Caco-2 (cell line): ENCODE data around the gene ARHGAP21. TPM values are rescaled to one million over a fixed set of nuclear protein-coding genes. Genes with fewer than 3 reads are reported as not detected.
"Not testable (repeated sequence)": the region's sequence is repeated elsewhere in the genome, so short reads cannot be mapped to it uniquely, and the experiment has no call there.

ENCODE experiments used
- BruUV-seq: library from RNA; stranded (reverse); fragments of 400-500 nt; replicated peaks from 2 replicates; lab custom pipeline; 2021; lab: Mats Ljungman, UMichigan
- CTCF ChIA-PET: fragments of 300-600 bp; sonication (Branson Sonifier 250); formaldehyde crosslinking; loops from one replicate; lab custom pipeline; 2022; ENCODE audit warnings: antibody characterized with exemption; lab: Charles Lee
- POLR2A ChIA-PET: fragments of 300-600 bp; sonication (Branson Sonifier 250); formaldehyde crosslinking; loops from one replicate; lab custom pipeline; 2022; ENCODE audit warnings: antibody characterized with exemption; lab: Charles Lee
- DNase-seq, 2 experiments: peaks; one replicate each; pipeline versions ENCODE4 v3.0.0 to v3.0.0-alpha.2; 2020 to 2022
- H3K27me3 ChIP-seq: replicated peaks from 2 replicates; pipeline ENCODE4 v1.6.0; 2011; ENCODE audit warnings: low read length; ENCODE audit not compliant: control insufficient read depth, insufficient read depth
- H3K36me3 ChIP-seq: 2 replicates; pipeline ENCODE4 v1.5.1; 2011; ENCODE audit warnings: low read length; ENCODE audit not compliant: control insufficient read depth, insufficient read depth
- H3K4me1 ChIP-seq: fragments of 250-450 bp; sonication (Bioruptor Pico); 2 replicates; pipeline ENCODE4 v1.5.1; 2020; ENCODE audit warnings: mild to moderate bottlenecking
- H3K4me3 ChIP-seq: 2 replicates; pipeline ENCODE4 v1.5.1; 2011; ENCODE audit warnings: low read depth, mild to moderate bottlenecking, control low read depth, low read length
- H3K9me3 ChIP-seq: fragments of 250-450 bp; sonication (Bioruptor Pico); 2 replicates; pipeline ENCODE4 v1.5.1; 2020; ENCODE audit warnings: mild to moderate bottlenecking, moderate library complexity
- H3K27ac Mint-ChIP-seq: one replicate; pipeline ENCODE4 v1.8.0; 2022; ENCODE audit warnings: mixed read lengths; ENCODE audit not compliant: unreplicated experiment
- H3K27me3 Mint-ChIP-seq: one replicate; pipeline ENCODE4 v1.8.0; 2022; ENCODE audit warnings: mixed read lengths; ENCODE audit not compliant: insufficient read depth, unreplicated experiment
- H3K36me3 Mint-ChIP-seq: one replicate; pipeline ENCODE4 v1.8.0; 2022; ENCODE audit warnings: mild to moderate bottlenecking, mixed read lengths; ENCODE audit not compliant: insufficient read depth, unreplicated experiment
- H3K4me1 Mint-ChIP-seq: one replicate; pipeline ENCODE4 v1.8.0; 2022; ENCODE audit warnings: low read depth, mixed read lengths; ENCODE audit not compliant: unreplicated experiment
- H3K4me3 Mint-ChIP-seq: one replicate; pipeline ENCODE4 v1.8.0; 2022; ENCODE audit warnings: mild to moderate bottlenecking, moderate library complexity, mixed read lengths; ENCODE audit not compliant: unreplicated experiment
- H3K9me3 Mint-ChIP-seq: one replicate; pipeline ENCODE4 v1.8.0; 2022; ENCODE audit warnings: mixed read lengths; ENCODE audit not compliant: unreplicated experiment
- CTCF ChIP-seq, 2 experiments: fragments of 200-600 bp in 1 of 2; IDR thresholded peaks; 1 replicate in 1 of 2; 2 replicates in 1 of 2; pipeline versions ENCODE4 v1.5.1 to v1.8.0; 2011 to 2022; ENCODE audit warnings: antibody characterized with exemption in 1 of 2, control low read depth in 1 of 2, inconsistent platforms in 1 of 2, low read depth in 1 of 2, low read length in 1 of 2, mild to moderate bottlenecking in 1 of 2, moderate library complexity in 1 of 2; ENCODE audit not compliant: insufficient read depth in 1 of 2, severe bottlenecking in 1 of 2, unreplicated experiment in 1 of 2
- intact Hi-C: fragments of 100-400 bp; cut with micrococcal nuclease; formaldehyde crosslinking; loops from one replicate; pipeline ENCODE4 v1.10.0; 2022; ENCODE audit not compliant: unreplicated experiment
- total RNA-seq: library from RNA; stranded (reverse); gene quantifications from 2 replicates; pipeline ENCODE4 v1.2.3, GENCODE V29; 2022

ARHGAP21 gene
- total RNA-seq, 1 experiment from 2014 or later: 99.1 TPM

GRCh38 chr10:24623383-24623782 is 100.3 kb downstream of the ARHGAP21 start:
- no peak for DNase-seq
- Mint-ChIP-seq H3K36me3 (peaks cover 30% of the 10 kb centered on the region), H3K4me1 (peaks cover 12% of the 10 kb centered on the region), H3K27ac (no peak overlapping the region), H3K9me3 (no peaks in the 10 kb centered on the region), H3K4me3 (no peak overlapping the region), H3K27me3 (no peaks in the 10 kb centered on the region)
- H3K27me3 ChIP-seq: no peaks in the 10 kb centered on the region
- no TSS peak for BruUV-seq
- no peak overlapping the region for H3K4me3 ChIP-seq
- ChIA-PET CTCF (no interaction called here), POLR2A (no interaction called here)
- no peaks in the 10 kb centered on the region for H3K9me3 ChIP-seq
- no peak for TF ChIP-seq CTCF (IDR thresholded peaks at IDR 0.05; ENCODE audit: insufficient read depth in 1 of 2, low read depth in 1 of 2, low read length in 1 of 2, severe bottlenecking in 1 of 2, unreplicated experiment in 1 of 2)
- peaks cover 12% of the 10 kb centered on the region for H3K4me1 ChIP-seq
- no peaks in the 10 kb centered on the region for H3K36me3 ChIP-seq
- intact Hi-C loops: no loop called here

- H3K4me1 Mint-ChIP-seq: peaks cover 17% of the 10 kb centered on the region
- H3K4me1 ChIP-seq: peaks cover 17% of the 10 kb centered on the region
- no peaks in the 10 kb centered on the region for H3K9me3 Mint-ChIP-seq
- peaks cover 30% of the 10 kb centered on the region for H3K36me3 Mint-ChIP-seq
- DNase-seq: no peak
- no peak overlapping the region for H3K4me3 Mint-ChIP-seq
- no peak overlapping the region for H3K4me3 ChIP-seq
- no peaks in the 10 kb centered on the region for H3K27me3 Mint-ChIP-seq
- no peaks in the 10 kb centered on the region for H3K9me3 ChIP-seq
- no peak overlapping the region for H3K27ac Mint-ChIP-seq
- ChIA-PET POLR2A (no interaction called here), CTCF (no interaction called here)
- no peak for TF ChIP-seq CTCF (IDR thresholded peaks at IDR 0.05; ENCODE audit: insufficient read depth in 1 of 2, low read depth in 1 of 2, low read length in 1 of 2, severe bottlenecking in 1 of 2, unreplicated experiment in 1 of 2)
- no peaks in the 10 kb centered on the region for H3K36me3 ChIP-seq
- no peaks in the 10 kb centered on the region for H3K27me3 ChIP-seq
- no TSS peak for BruUV-seq
- intact Hi-C loops: no loop called here
Measured at GRCh38 chr10:24622781-24623301, 100.8 kb downstream of the ARHGAP21 start.

- H3K36me3 ChIP-seq, H3K4me3 ChIP-seq, H3K27ac Mint-ChIP-seq, CTCF ChIA-PET, POLR2A ChIA-PET, H3K27me3 Mint-ChIP-seq, BruUV-seq, H3K9me3 Mint-ChIP-seq, intact Hi-C loops, H3K27me3 ChIP-seq, H3K4me3 Mint-ChIP-seq, H3K9me3 ChIP-seq, DNase-seq: not testable (repeated sequence)
- Mint-ChIP-seq H3K4me1 (peaks cover 17% of the 10 kb centered on the region), H3K36me3 (peaks cover 32% of the 10 kb centered on the region)
- peaks cover 21% of the 10 kb centered on the region for H3K4me1 ChIP-seq
Measured at GRCh38 chr10:24621035-24621795, 102.5 kb downstream of the ARHGAP21 start.

- intact Hi-C loops: loop anchor here (2.0 kb wide), 1 partner anchor 333 kb away; the partner anchor contains the start of gene PRTFDC1
Measured at GRCh38 chr10:24619994-24620310, 103.7 kb downstream of the ARHGAP21 start.

GRCh38 chr10:24619291-24619993 is 104.2 kb downstream of the ARHGAP21 start:
- peak overlapping the region; percentile 56 for H3K27ac Mint-ChIP-seq
- CTCF ChIA-PET: not testable (repeated sequence)

More at GRCh38 chr10:24619994-24620310, 103.7 kb downstream of the ARHGAP21 start:
- CTCF ChIA-PET, BruUV-seq, H3K9me3 ChIP-seq, H3K27me3 ChIP-seq, H3K27me3 Mint-ChIP-seq, H3K36me3 ChIP-seq, H3K4me3 ChIP-seq, POLR2A ChIA-PET, H3K9me3 Mint-ChIP-seq: not testable (repeated sequence)
- H3K36me3 Mint-ChIP-seq: peaks cover 37% of the 10 kb centered on the region
- peak overlapping the region; percentile 26 for H3K4me3 Mint-ChIP-seq
- DNase-seq: peak; percentile 50 to 63
- peaks cover 17% of the 10 kb centered on the region for H3K4me1 Mint-ChIP-seq
- H3K4me1 ChIP-seq: peaks cover 21% of the 10 kb centered on the region
- peak overlapping the region; percentile 56 for H3K27ac Mint-ChIP-seq

More at GRCh38 chr10:24619291-24619993, 104.2 kb downstream of the ARHGAP21 start:
- Mint-ChIP-seq H3K36me3 (peaks cover 42% of the 10 kb centered on the region), H3K4me1 (peaks cover 17% of the 10 kb centered on the region), H3K4me3 (peak overlapping the region; percentile 26)
- H3K36me3 ChIP-seq, H3K9me3 Mint-ChIP-seq, POLR2A ChIA-PET, DNase-seq, H3K27me3 ChIP-seq, H3K9me3 ChIP-seq, H3K4me3 ChIP-seq, H3K27me3 Mint-ChIP-seq: not testable (repeated sequence)
- H3K4me1 ChIP-seq: peaks cover 21% of the 10 kb centered on the region
- BruUV-seq: TSS peak; percentile 23
- intact Hi-C loops: loop anchor here (2.0 kb wide), 1 partner anchor 333 kb away; the partner anchor contains the start of gene PRTFDC1
